ENCODE results near the gene HTRA2. TPM values are rescaled to one million over a fixed set of nuclear protein-coding genes. Genes with fewer than 3 reads are reported as not detected.

HTRA2 gene
- total RNA-seq, 4 donors from 2014 or later, result 24.2 to 38.5 (median 29.4) TPM

DNA sequence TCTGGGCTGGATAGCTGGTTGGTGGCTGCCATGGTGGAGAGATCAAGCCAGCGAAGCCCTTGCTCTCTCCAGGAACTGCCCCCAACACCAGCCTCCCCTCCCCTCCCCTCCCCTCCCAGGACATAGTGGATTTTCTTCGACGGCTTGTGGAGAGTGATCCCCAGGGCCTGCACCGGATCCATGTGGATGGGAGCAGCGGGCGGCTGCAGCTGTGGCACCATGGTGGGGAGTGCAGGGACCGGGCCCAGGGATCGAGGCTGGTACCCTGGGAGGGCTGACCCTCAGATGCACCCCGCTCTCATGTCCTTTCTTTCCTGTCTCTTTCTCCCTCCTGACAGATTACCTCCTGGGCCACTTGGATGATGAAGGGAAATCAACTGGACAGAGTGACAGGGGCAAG lies 39.8 kb upstream of the HTRA2 start:
- intact Hi-C loops (cut with DNase I; ENCODE audit: low total_unique reads), result no loop called here
- in situ Hi-C loops (cut with MboI; ENCODE audit: low sequenced_read_pairs in 4 of 4), result loop anchor here in 3 of 4 donors (5.0 to 10.0 kb wide), 2 partner anchors 92 to 95 kb away; no protein-coding TSS in a partner anchor

DNA sequence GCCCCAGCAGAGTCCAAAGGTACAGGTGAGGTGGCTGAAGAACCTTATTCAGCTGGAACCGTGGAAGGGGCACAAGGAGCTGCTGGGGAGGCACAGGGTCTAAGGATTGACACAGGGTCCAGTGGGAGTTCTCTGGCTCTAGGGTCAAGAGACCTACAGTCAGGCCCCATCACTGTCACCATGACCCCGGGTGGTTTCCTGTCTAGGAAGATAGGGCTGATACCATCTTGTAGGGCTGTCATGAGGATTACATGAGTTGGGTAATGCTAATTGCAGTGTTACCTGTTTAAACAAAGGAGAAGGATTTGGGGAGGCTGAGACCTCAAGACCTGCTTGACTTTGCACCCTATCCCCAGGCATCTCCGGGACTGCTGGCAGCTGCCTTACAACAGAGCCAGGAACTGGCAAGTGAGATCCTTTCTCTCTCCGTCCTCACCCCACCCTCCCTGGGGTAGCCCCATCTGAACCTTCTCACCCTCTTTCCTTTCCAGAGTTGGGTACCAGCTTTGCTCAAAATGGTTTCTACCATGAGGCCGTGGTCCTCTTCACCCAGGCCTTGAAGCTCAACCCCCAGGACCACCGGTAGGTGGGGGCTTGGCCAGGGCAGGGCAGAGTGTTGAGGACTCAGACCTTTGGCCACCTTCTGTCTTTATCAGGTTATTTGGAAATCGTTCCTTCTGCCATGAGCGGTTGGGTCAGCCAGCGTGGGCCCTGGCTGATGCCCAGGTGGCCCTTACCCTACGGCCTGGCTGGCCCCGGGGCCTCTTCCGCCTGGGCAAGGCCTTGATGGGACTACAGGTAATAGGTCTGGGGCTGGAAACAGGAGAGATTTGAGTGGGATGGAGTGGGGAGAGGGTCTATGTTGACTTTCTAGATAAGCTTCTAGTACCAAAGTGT lies 37.8 kb upstream of the HTRA2 start:
- TF ChIP-seq CTCF (IDR thresholded peaks at IDR 0.05 in 4 of 5, conservative IDR thresholded peaks at IDR 0.05 in 1 of 5) (no peak), POLR2A (IDR thresholded peaks at IDR 0.05) (no peak)
- intact Hi-C loops (cut with DNase I; ENCODE audit: low total_unique reads), result no loop called here
- H3K27me3 ChIP-seq, result peaks cover 0 to 1% (median under 1%) of the 10 kb centered on the region in 3 donors
- DNase-seq (no peak), ATAC-seq (no peak)
- H3K4me3 ChIP-seq, result no peak overlapping the region
- no peaks in the 10 kb centered on the region for H3K4me1 ChIP-seq
- peaks cover 0 to 51% of the 10 kb centered on the region in 2 donors for H3K36me3 ChIP-seq
- in situ Hi-C loops (cut with MboI; ENCODE audit: low sequenced_read_pairs in 4 of 4), result no loop called here
- H3K27ac ChIP-seq, result no peak overlapping the region
- H3K9me3 ChIP-seq, result no peaks in the 10 kb centered on the region

More for the DNA sequence above, 39.8 kb upstream of the HTRA2 start:
- Histone ChIP-seq H3K27me3 (no peaks in the 10 kb centered on the region), H3K9me3 (no peaks in the 10 kb centered on the region), H3K4me1 (no peaks in the 10 kb centered on the region), H3K27ac (no peak overlapping the region), H3K4me3 (no peak overlapping the region), H3K36me3 (peaks cover 0 to 61% of the 10 kb centered on the region in 2 donors)
- no peak for ATAC-seq
- TF ChIP-seq CTCF (IDR thresholded peaks at IDR 0.05 in 4 of 5, conservative IDR thresholded peaks at IDR 0.05 in 1 of 5), result no peak
- no peak for TF ChIP-seq POLR2A (IDR thresholded peaks at IDR 0.05)
- no peak for DNase-seq

GRCh38 chr2:74493546-74493945 lies 36.2 kb upstream of the HTRA2 start:
- Histone ChIP-seq H3K4me1 (peaks cover 10 to 12% of the 10 kb centered on the region in 2 donors), H3K9me3 (no peaks in the 10 kb centered on the region), H3K27ac (no peak overlapping the region), H3K27me3 (peaks cover 12 to 17% (median 17%) of the 10 kb centered on the region in 3 donors), H3K36me3 (peaks cover 0 to 51% of the 10 kb centered on the region in 2 donors), H3K4me3 (no peak overlapping the region)
- intact Hi-C loops (cut with DNase I; ENCODE audit: low total_unique reads), result no loop called here
- no peak for DNase-seq
- in situ Hi-C loops (cut with MboI; ENCODE audit: low sequenced_read_pairs in 4 of 4), result no loop called here
- TF ChIP-seq CTCF (IDR thresholded peaks at IDR 0.05 in 4 of 5, conservative IDR thresholded peaks at IDR 0.05 in 1 of 5), result no peak
- TF ChIP-seq POLR2A (IDR thresholded peaks at IDR 0.05), result no peak
- ATAC-seq, result no peak

DNA sequence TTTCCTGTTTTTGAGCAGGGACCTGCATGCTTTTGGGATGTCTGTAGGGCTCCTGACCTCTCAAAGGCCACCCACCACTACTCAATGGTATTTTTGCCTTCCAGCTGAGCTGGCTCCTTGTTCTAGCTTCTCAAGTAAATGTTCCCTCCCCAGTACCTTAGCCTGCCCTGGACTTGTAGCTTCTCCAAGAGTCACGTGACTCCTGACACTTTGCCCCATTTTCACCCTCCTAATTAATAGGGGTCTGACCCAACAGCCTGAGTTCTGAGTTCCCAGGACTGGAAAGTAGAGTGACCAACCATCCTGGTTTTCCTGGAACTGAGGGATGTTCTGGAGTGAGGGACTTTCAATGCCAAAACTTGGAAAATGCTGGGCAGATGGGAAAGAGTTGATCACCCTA lies 34.3 kb upstream of the HTRA2 start:
- in situ Hi-C loops (cut with MboI; ENCODE audit: low sequenced_read_pairs in 4 of 4) (no loop called here), intact Hi-C loops (cut with DNase I; ENCODE audit: low total_unique reads) (no loop called here)
- no peak overlapping the region for H3K27ac ChIP-seq
- peaks cover 0 to 41% of the 10 kb centered on the region in 2 donors for H3K36me3 ChIP-seq
- TF ChIP-seq CTCF (IDR thresholded peaks at IDR 0.05 in 4 of 5, conservative IDR thresholded peaks at IDR 0.05 in 1 of 5), result no peak
- no peak for TF ChIP-seq POLR2A (IDR thresholded peaks at IDR 0.05)
- DNase-seq, result no peak
- H3K9me3 ChIP-seq, result no peaks in the 10 kb centered on the region
- no peak for ATAC-seq
- peaks cover 27 to 36% (median 36%) of the 10 kb centered on the region in 3 donors for H3K27me3 ChIP-seq
- peaks cover 22% of the 10 kb centered on the region in 2 donors for H3K4me1 ChIP-seq
- no peak overlapping the region for H3K4me3 ChIP-seq
